GDM1 (cell line): ENCODE results near the gene RAD51C.
"Not testable (repeated sequence)": the region's sequence is repeated elsewhere in the genome, so short reads cannot be mapped to it uniquely, and the experiment has no call there.

ENCODE experiments used
- DNase-seq: peaks from one replicate; lab custom pipeline; 2025; lab: John Stamatoyannopoulos, UW

Gene RAD51C

DNA sequence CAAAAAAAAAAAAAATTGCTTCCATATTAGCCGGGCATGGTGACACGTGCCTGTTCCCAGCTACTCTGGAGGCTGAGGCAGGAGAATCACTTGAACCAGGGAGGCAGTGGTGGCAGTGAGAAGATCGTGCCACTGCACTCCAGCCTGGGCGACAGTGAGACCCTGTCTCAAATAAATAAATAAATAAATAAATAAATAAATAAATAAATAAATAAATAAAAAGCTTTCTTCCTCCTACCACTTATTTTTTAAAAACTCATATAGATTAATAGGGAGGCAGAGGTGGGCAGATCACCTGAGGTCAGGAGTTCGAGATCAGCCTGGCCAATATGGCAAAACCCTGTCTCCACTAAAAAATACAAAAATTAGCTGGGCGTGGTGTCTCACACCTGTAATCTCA lies 7.9 kb upstream of the RAD51C start:
- DNase-seq = not testable (repeated sequence)

DNA sequence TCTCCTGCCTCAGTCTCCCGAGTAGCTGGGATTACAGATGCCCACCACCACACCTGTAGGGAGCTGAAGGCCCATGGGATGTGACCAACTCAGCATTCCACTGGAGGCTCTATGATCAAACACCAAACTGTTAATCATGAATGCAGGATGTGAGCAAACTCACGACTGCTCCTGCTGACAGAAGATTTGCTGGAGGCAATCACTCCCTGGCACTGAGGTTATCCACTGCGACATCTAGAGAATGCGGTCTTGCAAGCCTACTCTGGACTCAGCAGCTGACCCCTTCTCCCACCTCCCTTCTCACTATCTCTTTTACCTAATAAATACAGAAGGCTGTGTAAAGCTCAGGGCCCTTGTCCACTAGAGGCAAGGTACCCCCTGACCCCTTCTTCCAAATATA lies 5.4 kb upstream of the RAD51C start:
- DNase-seq = no peak

DNA sequence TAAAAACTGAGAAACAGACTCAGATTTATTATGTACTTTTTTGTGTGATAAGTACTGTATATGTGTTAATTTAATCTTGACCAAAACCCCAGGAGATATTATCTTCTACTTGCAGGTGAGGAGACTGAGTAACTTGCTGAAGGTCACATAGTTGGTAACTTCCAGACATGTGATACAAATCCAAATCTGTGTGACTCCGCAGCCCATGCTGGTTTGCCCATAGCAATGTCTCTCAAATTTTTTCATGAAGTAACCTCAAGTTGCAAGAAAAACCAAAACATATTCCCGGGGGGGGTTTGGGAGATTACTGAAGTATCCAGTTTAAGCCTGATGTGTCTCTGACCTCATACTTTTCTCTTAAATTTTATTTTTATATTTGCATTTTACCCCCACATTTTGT lies 3.9 kb upstream of the RAD51C start:
- DNase-seq = no peak

DNA sequence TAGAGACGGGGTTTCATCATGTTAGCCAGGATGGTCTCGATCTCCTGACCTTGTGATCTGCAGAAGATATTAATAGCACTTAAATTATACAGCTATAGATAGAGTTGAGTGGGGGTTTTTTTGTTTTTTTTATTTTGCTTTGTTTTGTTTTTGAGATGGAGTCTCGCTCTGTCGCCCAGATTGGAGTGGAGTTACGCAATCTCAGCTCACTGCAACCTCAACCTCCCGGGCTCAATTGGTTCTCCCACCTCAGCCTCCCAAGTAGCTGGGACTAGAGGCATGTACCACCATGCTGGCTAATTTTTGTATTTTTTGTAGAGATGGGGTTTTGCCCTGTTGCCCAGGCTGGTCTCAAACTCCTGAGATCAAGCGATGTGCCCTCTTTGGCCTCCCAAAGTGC lies 2.4 kb upstream of the RAD51C start:
- DNase-seq = not testable (repeated sequence)

DNA sequence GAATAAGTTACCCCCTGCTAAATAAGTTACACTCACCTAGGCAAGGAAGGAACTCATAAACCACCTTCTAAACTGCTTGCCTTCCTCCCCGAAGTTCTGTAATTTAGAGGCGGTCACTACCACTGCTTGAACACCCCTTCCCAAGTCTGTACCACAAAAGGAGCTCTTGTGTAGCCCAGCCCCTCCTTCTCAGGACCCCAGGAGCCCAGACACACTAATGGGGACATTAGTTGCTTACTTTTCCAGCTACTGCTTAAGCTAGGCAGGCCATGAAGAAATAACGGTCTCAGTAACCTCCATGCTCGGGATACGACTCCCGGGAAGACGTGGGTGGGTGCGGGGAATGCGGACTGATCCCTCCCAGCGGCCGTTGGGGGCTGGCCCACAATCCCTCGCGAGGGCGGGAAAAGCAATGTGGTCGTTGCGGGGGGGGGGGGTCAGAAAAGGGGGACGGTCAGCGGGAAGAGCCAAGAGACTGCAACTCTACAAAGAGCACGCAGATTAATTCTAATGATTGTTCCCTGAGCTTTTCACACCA lies 632 bp upstream of the RAD51C start, which contains the start of gene TEX14:
Gene TEX14 (minus strand): TSS at position 345 of the 538 bp plus-strand sequence. CDS start 40,044 bp downstream, outside the sequence.
- no peak for DNase-seq

DNA sequence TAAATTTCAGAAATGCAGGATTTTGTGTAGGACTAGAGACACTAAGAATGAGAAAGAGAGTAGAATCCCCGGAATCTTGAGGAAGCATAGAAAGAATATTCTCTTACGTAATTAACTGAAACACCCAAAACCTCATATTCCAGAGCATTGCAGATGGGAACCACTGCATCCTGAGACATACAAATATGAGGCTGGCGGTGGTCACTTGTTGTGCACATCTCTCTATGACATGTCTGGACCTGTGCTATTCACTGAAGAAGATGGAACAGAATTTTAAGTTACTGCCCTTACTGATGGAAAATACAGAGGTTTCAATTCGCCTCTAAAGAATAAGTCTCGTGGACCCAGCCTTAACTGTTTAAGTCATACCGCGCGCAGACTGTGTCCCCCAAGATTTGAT lies 806 bp downstream of the RAD51C start:
- DNase-seq = no peak

DNA sequence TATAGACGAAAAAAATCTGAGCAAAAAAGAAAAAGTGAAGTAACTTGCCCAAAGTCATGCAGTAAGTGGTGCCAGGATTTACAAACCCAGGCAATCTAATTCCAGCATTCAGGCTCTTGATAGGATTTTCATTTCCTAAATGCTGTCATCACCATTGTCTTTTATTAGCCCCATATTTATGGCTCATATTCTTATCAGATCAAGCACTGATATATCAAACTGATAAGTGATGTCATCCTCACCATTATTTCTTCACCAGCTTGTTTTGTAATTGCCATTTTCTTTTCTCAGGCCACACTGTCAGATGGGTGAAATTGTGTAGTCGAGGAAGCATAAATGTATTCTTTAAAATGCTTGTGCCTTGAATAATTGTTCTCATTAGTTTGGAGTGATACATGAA lies 1.3 kb downstream of the RAD51C start:
- no peak for DNase-seq

DNA sequence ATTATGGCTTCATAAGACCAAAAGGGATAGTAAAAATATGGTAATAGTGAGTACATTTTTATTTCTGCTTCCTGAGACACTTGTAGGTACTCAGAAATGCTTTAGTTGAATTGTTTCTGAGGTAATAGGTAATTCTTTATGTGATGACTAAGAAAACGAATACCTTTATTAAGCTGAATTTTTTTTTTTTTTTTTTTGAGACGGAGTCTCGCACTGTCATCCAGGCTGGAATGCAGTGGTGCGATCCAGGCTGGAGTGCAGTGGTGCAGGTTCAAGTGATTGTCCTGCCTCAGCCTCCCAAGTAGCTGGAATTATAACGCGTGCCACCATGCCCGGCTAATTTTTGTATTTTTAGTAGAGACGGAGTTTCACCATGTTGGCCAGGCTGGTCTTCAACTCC lies 1.9 kb downstream of the RAD51C start:
- DNase-seq = no peak

DNA sequence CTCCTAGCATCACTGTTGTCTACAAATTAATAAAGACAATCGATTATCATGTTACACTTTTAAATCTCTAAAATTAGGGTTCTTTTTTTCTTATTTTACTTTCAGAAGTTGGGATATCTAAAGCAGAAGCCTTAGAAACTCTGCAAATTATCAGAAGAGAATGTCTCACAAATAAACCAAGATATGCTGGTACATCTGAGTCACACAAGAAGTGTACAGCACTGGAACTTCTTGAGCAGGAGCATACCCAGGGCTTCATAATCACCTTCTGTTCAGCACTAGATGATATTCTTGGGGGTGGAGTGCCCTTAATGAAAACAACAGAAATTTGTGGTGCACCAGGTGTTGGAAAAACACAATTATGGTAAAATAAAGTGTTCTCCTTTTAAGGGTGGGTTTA lies 2.4 kb downstream of the RAD51C start:
- DNase-seq = no peak

DNA sequence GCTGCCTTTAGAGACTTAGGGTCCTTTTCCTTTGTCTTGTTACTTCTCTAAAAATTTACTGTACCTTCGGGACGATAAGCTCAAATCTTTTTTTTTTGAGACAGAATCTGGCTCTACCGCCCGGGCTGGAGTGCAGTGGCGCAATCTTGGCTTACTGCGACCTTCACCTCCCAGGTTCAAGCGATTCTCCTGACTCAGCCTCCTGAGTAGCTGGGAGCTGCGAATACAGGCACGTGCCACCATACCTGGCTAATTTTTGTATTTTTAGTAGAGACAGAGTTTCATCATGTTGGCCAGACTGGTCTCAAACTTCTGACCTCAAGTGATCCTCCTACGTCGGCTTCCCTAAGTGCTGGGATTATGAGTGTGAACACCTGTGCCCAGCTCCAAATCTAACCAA lies 7.4 kb downstream of the RAD51C start:
- no peak for DNase-seq

DNA sequence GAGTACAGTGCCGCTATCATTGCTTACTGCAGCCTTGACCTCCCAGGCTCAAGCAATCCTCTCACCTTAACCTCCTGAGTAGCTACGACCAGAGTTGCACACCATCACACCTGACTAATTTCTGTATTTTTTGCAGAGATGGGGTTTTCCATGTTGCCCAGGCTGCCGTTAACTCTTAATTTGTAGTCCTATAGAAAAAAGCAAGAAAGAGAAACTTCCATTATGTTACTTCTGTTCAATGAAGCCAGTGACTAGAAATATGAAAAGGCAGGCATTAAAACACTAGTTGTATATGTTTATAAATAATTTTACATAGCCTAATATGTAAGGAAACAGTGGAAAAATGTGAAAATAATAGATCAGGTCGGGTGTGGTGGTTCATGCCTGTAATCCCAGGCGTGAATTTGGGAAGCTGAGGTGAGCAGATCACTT lies 9.7 kb downstream of the RAD51C start:
- DNase-seq = no peak

DNA sequence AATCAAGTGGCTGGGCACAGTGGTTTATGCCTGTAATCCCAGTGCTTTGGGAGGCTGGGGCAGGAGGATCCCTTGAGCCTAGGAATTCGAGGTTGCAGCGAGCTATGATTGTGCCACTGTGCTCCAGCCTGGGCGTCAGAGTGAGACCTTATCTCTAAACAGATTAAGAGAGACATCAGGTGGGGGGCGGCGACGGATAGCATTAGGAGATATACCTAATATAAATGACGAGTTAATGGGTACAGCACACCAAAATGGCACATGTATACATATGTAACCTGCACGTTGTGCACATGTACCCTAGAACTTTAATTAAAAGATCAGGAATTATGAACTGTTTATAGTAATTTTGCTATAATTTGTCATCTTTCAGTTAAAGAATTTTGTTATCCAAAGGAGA lies 10.3 kb downstream of the RAD51C start:
- no peak for DNase-seq

DNA sequence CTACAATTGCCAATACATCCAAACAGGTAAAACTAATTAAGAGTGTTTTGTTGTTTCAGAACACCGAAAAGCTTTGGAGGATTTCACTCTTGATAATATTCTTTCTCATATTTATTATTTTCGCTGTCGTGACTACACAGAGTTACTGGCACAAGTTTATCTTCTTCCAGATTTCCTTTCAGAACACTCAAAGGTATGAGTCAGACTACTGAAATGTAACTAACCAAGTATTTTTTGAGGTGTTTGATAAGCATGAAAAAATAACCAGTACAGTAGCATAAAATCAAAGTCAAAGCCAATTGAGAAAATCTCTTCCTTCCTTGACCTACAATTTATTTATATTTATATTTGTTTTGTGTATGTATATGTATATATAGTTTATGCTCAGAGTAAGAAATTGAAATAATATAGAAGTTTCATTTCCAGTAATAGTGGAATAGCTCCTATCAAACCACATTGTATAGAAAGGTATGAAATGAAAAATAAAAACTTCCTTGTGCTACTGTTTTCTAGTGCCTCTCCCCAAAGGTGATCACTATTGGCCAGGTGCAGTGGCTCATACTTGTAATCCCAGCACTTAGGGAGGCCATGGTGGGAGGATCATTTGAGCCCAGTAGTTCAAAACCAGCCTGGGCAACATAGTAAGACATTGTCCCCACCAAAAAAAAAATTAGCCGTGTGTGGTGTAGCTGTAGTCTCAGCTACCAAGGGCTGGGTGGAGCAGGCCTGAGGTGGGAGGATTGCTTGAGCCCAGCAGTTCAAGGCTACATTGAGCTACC lies 10.9 kb downstream of the RAD51C start:
- DNase-seq = no peak

DNA sequence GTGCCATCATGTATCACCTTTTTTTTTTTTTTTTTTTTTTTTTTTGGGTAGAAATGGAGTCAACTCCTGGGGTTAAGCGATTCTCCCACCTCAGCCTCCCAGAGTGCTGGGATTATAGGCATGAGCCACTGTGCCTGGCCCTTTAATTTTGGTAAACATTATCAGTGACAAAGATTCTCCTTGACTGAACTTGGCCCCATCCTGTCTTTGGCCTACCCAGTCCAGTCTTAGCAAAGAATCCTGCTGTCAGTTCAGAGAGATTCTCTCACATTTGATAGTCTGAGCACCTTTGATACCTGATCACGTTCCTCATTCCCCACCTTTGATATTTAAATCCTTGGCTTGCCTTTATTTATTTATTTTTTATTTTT lies 11.5 kb downstream of the RAD51C start:
- DNase-seq = no peak

DNA sequence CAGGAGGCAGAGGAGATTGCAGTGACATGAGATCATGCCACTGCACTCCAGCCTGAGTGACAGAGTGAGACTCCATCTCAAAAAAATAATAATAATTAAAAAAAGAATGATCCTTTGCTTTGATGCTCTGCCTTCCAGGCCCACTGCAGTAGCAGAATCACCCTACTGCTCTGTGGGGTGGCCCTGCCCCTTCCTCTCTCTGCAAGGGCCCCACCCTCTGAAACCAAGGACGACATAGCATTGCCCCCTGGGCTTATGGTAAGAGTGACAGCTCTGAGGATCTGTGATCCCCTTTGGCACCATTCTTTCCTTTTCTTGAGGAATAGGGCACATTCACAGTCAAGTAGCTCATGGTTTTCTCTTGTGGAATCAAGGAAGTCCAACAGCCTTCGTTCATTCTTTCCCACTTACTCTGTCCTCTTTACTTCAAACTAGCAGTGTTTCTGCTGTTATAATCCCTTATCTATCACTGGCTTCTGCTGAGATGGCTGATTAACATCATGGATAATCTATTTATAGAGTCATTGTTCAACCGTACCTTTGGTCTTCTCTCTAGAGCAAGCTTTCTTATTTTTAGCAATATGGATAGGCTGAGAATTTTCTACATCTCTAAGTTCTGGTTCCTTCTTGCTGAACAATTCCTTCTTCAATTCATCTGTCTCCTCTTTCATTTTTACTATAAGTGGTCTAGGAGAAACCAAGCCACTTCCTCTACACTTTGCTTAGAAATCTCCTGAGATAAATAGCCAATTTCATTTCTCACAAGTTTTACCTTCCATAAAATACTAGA lies 14.1 kb downstream of the RAD51C start:
- DNase-seq = no peak

DNA sequence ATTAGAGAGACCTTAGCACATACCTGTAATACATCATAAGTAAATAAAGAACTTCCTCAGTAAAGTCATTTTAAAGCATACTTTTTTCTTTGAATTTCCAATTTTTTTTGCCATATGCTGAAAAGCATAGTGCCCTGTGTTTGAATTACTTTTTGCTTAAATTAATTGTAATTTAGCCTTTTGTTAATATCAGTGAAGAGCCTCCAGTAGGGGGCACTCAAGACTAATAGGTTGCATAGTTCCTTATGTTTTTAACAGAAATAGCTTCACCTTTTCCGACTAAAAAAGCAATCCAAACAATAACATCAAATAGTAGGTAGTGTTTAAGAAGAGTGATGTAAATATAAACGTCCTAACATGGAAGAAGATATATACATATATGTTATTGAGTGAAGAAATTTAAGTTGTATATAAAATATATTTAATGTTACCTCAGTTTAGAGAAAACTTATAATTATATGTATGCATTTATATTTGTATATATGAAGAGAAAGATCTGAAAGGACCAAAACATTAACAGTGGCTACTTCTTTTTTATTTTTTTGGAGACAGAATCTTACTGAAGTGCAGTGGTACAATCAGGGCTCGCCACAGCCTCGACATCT lies 18.6 kb downstream of the RAD51C start:
- DNase-seq = no peak

DNA sequence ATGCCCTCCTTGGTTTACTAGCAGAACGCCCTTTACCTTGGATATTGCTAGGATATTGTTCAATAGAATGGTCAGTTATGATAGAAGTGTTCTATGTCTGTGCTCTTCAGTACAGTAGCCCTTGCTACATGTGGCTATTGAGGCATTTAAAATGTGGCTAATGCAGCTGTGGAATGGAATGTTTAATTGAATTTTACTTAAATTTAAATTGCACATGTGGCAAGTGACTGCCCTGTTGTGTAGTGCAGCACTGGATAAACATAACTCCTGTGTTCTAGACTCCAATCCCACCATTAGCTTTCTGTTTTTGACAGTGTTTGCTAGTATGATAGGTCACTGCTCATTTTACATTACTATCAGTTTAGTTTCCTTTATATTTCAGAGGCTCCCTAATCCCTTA lies 29.9 kb downstream of the RAD51C start:
- no peak for DNase-seq

DNA sequence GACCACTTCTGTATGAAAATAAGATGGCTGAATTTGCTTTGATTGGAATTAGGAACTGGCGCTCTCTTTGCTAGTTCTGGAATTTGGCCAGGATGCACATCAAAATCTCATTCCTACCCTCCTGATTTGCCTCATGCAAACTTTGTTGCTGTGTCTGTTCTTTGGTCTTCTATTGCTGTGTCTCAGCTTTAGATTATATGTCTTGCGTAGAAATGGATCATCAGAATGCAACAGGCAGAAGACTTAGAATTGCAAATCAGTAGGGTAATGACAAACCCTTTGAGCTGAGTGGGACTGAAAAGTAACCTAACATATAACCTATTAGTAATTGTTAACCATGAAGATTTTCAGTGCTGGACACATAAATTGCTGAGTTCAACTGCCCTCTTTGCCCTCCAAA lies 30.3 kb downstream of the RAD51C start:
- no peak for DNase-seq

DNA sequence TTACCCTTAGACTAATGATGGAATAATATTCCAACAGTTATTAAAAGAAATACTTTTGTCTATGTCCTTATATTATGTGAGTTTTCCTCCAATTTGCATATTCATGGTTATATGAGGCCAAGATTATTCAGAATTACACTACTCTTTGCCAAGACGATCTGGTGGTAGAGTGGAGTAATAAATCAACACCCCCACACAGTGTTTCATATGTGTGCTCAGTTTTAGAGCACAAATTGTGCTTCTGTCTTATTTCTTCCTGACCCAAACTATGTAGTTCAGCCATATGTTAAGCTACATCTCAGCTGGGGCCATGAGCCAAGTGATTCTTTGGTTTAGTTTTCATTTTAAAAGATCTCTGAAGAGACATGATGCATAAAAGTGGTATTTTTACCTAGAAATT lies 36.4 kb downstream of the RAD51C start:
- no peak for DNase-seq

DNA sequence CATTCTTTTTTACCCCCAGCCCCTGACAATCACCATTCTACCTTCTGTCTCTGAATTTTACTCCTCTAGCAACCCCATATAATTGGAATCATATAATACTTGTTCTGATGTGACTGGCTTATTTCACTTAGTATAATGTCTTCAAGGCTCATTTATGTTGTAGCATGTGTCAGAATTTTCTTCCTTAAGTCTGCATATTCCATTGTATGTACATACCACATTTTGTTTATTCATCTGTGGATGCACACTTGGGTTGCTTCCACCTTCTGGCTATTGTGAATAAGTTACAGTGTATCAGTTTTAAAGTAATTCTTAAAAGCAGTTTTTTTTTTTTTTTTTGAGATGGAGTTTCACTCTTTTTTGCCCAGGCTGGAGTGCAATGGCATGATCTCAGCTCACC lies 38.5 kb downstream of the RAD51C start:
- DNase-seq = no peak

DNA sequence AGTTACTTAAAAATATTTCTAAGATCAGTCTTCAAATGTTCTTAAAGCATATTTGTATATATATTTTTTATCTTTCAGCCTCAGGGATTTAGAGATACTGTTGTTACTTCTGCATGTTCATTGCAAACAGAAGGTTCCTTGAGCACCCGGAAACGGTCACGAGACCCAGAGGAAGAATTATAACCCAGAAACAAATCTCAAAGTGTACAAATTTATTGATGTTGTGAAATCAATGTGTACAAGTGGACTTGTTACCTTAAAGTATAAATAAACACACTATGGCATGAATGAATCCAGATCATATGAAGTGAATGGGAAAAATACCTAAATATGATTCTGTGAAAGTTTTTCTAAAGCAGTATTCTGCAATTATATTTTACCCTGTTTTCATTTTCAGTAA lies 41.6 kb downstream of the RAD51C start:
- DNase-seq = no peak

DNA sequence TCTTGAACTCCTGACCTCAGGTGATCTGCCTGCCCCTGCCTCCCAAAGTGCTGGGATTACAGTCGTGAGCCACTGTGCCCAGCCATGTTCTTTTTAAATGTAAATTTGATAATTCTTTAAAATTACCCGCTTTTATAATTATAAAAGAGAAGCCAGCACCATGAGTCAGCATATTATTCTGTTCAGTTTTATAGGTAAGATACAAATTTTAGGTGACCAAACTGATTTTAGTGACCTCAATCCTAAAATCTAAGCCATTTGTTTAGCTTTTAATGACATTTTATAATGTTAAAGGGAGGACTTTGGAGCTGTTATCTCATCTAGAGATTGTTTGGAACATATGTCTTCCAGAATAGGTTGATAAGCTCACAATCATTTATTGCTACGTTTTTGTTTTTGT lies 42.4 kb downstream of the RAD51C start:
- no peak for DNase-seq

DNA sequence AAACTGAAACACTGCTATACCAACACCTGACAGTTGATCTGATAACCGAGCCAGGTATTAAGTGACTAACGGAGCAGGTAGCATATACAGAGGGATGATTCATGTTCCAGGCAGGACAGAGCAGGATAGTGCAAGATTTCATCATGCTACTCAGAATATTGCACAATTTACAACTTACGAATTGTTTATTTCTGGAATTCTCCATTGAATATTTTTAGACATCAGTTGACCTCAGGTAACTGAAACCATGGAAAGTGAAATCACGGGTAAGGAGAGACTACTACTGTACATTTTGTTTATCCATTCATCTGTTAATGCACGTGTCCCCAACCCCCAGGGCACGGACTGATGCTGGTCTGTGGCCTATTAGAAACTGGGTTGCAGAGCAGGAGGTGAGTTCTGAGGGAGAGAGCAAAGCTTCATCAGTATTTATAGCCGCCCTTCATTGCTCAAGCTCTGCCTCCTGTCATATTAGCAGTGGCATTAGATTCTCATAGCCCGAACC lies 48.8 kb downstream of the RAD51C start:
- DNase-seq = no peak
